WTC11 (cell line): ENCODE measurements around the gene ABHD12. TPM values are rescaled to one million over a fixed set of nuclear protein-coding genes. Genes with fewer than 3 reads are reported as not detected.

Experiments used
- ATAC-seq: fragments of 200-7000 bp; cut with Tn5 transposase; 2 replicates; pipeline ENCODE4 v1.10.0; 2021; ENCODE audit warnings: mild to moderate bottlenecking, moderate library complexity
- CTCF ChIA-PET: fragments of 300-600 bp; sonication (Branson Sonifier 250); formaldehyde crosslinking; loops from one replicate; lab custom pipeline; 2021; ENCODE audit warnings: antibody characterized with exemption; lab: Charles Lee
- POLR2A ChIA-PET: fragments of 350-600 bp; sonication (Branson Sonifier 250); formaldehyde crosslinking; loops from one replicate; lab custom pipeline; 2021; ENCODE audit warnings: antibody characterized with exemption; lab: Charles Lee
- DNase-seq: peaks from one replicate; pipeline ENCODE4 v3.0.0; 2021; ENCODE audit warnings: low spot score
- H3K27ac Mint-ChIP-seq: 2 replicates; pipeline ENCODE4 v1.8.0; 2021; ENCODE audit warnings: mixed read lengths
- H3K27me3 Mint-ChIP-seq: 2 replicates; pipeline ENCODE4 v1.8.0; 2021; ENCODE audit warnings: low read depth, mild to moderate bottlenecking, moderate library complexity, mixed read lengths
- H3K36me3 Mint-ChIP-seq: 2 replicates; pipeline ENCODE4 v1.8.0; 2021; ENCODE audit warnings: mixed read lengths
- H3K4me1 Mint-ChIP-seq: 2 replicates; pipeline ENCODE4 v1.8.0; 2022; ENCODE audit warnings: mixed read lengths
- H3K4me3 Mint-ChIP-seq: 2 replicates; pipeline ENCODE4 v1.8.0; 2021; ENCODE audit warnings: mild to moderate bottlenecking, moderate library complexity, mixed read lengths
- H3K9me3 Mint-ChIP-seq: 2 replicates; pipeline ENCODE4 v1.8.0; 2021; ENCODE audit warnings: mixed read lengths
- ATF3 ChIP-seq: sonication (generic); formaldehyde crosslinking; conservative IDR thresholded peaks from 2 replicates; pipeline ENCODE4 v1.8.1; 2022; ENCODE audit warnings: mild to moderate bottlenecking, missing genetic modification reagents
- CREB1 ChIP-seq: sonication (generic); formaldehyde crosslinking; IDR thresholded peaks from 2 replicates; pipeline ENCODE4 v1.8.0; 2023; ENCODE audit warnings: mild to moderate bottlenecking, missing genetic modification reagents
- CREM ChIP-seq: sonication (generic); formaldehyde crosslinking; IDR thresholded peaks from 2 replicates; pipeline ENCODE4 v1.8.1; 2022; ENCODE audit warnings: mild to moderate bottlenecking, missing genetic modification reagents, moderate library complexity
- E2F1 ChIP-seq: sonication (generic); formaldehyde crosslinking; IDR thresholded peaks from 2 replicates; pipeline ENCODE4 v1.8.0; 2022; ENCODE audit warnings: mild to moderate bottlenecking, missing genetic modification reagents
- JAZF1 ChIP-seq: fragments of 250-450 bp; sonication (Bioruptor Pico); IDR thresholded peaks from 2 replicates; pipeline ENCODE4 v1.9.0; 2021; ENCODE audit warnings: moderate library complexity, mild to moderate bottlenecking, inconsistent platforms
- KAT7 ChIP-seq: sonication (generic); formaldehyde crosslinking; IDR thresholded peaks from 2 replicates; pipeline ENCODE4 v1.8.1; 2023; ENCODE audit warnings: missing genetic modification reagents, mild to moderate bottlenecking, borderline replicate concordance
- MLX ChIP-seq: sonication (generic); formaldehyde crosslinking; IDR thresholded peaks from 2 replicates; pipeline ENCODE4 v1.8.1; 2023; ENCODE audit warnings: mild to moderate bottlenecking, missing genetic modification reagents, moderate library complexity
- MYBL2 ChIP-seq: sonication (generic); formaldehyde crosslinking; IDR thresholded peaks from 2 replicates; pipeline ENCODE4 v1.8.1; 2023; ENCODE audit warnings: mild to moderate bottlenecking, moderate library complexity, missing genetic modification reagents
- NFYB ChIP-seq: sonication (generic); formaldehyde crosslinking; conservative IDR thresholded peaks from 2 replicates; pipeline ENCODE4 v1.8.0; 2022; ENCODE audit warnings: low read depth, missing genetic modification reagents
- NR3C1 ChIP-seq: sonication (generic); formaldehyde crosslinking; conservative IDR thresholded peaks from 2 replicates; pipeline ENCODE4 v1.8.1; 2023; ENCODE audit warnings: low read depth, mild to moderate bottlenecking, missing genetic modification reagents
- OVOL2 ChIP-seq: fragments of 250-450 bp; sonication (Bioruptor Pico); IDR thresholded peaks from 2 replicates; pipeline ENCODE4 v1.9.0; 2021; ENCODE audit warnings: mild to moderate bottlenecking, borderline replicate concordance
- SOX15 ChIP-seq: fragments of 250-450 bp; sonication (Bioruptor Pico); IDR thresholded peaks from 2 replicates; pipeline ENCODE4 v1.9.0; 2021; ENCODE audit warnings: mild to moderate bottlenecking
- TEAD4 ChIP-seq: sonication (generic); formaldehyde crosslinking; IDR thresholded peaks from 2 replicates; pipeline ENCODE4 v1.8.0; 2022; ENCODE audit warnings: mild to moderate bottlenecking, missing genetic modification reagents
- ZBTB21 ChIP-seq: sonication (generic); formaldehyde crosslinking; IDR thresholded peaks from 2 replicates; pipeline ENCODE4 v1.8.1; 2023; ENCODE audit warnings: mild to moderate bottlenecking, missing genetic modification reagents, borderline replicate concordance
- ZBTB43 ChIP-seq: sonication (generic); formaldehyde crosslinking; IDR thresholded peaks from 2 replicates; pipeline ENCODE4 v1.8.1; 2023; ENCODE audit warnings: mild to moderate bottlenecking, missing genetic modification reagents
- ZNF121 ChIP-seq: sonication (generic); formaldehyde crosslinking; IDR thresholded peaks from 2 replicates; pipeline ENCODE4 v1.8.0; 2023; ENCODE audit warnings: missing genetic modification reagents
- ZSCAN18 ChIP-seq: fragments of 250-450 bp; sonication (Bioruptor Pico); IDR thresholded peaks from 2 replicates; pipeline ENCODE4 v2.1.2; 2022; ENCODE audit warnings: mild to moderate bottlenecking, moderate library complexity
- total RNA-seq: library from RNA; stranded (reverse); gene quantifications from 3 replicates; pipeline ENCODE4 v1.2.3, GENCODE V29; 2021
- TF ChIP-seq, protein P1 (sequence below): sonication (generic); formaldehyde crosslinking; IDR thresholded peaks from 2 replicates; pipeline ENCODE4 v1.8.1; 2022; ENCODE audit warnings: mild to moderate bottlenecking, missing genetic modification reagents, moderate library complexity, borderline replicate concordance
- TF ChIP-seq, protein P2 (sequence below): fragments of 250-450 bp; sonication (Bioruptor Pico); IDR thresholded peaks from 2 replicates; pipeline ENCODE4 v1.8.0; 2021; ENCODE audit warnings: mild to moderate bottlenecking
- TF ChIP-seq, protein P3 (sequence below): fragments of 200-600 bp; IDR thresholded peaks from 2 replicates; pipeline ENCODE4 v1.8.0; 2022; ENCODE audit warnings: antibody characterized with exemption
- TF ChIP-seq, protein P4 (sequence below): sonication (generic); formaldehyde crosslinking; IDR thresholded peaks from 2 replicates; pipeline ENCODE4 v1.8.0; 2022; ENCODE audit warnings: mild to moderate bottlenecking, missing genetic modification reagents

The ABHD12 gene
- total RNA-seq, 1 experiment from 2014 or later = 63.1 TPM

DNA sequence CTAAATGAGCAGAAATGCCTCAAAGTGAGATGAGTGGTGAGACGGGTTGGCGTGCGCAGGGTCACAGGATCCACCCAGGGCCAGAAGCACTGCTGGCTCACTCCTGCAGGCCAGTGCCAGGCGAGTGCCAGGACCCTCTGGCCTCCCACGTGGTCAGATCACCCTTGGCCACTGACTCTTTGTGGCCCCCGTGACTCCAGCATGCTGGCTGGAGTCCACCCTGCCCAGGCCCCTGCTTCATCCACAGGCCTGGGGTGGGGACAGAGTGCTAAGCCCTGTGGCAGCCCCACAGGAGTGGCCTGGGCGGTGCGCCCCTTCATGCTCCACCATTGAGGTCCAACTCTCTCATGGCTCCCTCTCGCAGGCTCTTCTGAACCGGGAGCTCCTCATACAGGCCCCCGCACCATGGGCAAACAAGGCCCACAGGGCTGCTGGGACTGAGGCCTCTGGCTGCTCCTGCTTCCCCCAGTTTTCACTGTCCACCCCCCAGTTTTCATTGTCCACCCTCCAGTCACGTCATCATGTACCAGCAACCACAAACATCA, 61.6 kb downstream of the ABHD12 start:
- no peak for ATAC-seq
- TF ChIP-seq SOX15 (no peak), MYBL2 (CRISPR knock-in tag) (no peak), JAZF1 (no peak), ZSCAN18 (no peak), CREB1 (CRISPR knock-in tag) (no peak), ZBTB43 (CRISPR knock-in tag) (no peak), CREM (CRISPR knock-in tag) (no peak), OVOL2 (CRISPR knock-in tag) (no peak), E2F1 (CRISPR knock-in tag) (no peak), MLX (CRISPR knock-in tag) (no peak), KAT7 (CRISPR knock-in tag) (no peak), ZNF121 (CRISPR knock-in tag) (no peak)
- TF ChIP-seq, protein P1, sequence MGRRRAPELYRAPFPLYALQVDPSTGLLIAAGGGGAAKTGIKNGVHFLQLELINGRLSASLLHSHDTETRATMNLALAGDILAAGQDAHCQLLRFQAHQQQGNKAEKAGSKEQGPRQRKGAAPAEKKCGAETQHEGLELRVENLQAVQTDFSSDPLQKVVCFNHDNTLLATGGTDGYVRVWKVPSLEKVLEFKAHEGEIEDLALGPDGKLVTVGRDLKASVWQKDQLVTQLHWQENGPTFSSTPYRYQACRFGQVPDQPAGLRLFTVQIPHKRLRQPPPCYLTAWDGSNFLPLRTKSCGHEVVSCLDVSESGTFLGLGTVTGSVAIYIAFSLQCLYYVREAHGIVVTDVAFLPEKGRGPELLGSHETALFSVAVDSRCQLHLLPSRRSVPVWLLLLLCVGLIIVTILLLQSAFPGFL = no peak
- TF ChIP-seq, protein P2, sequence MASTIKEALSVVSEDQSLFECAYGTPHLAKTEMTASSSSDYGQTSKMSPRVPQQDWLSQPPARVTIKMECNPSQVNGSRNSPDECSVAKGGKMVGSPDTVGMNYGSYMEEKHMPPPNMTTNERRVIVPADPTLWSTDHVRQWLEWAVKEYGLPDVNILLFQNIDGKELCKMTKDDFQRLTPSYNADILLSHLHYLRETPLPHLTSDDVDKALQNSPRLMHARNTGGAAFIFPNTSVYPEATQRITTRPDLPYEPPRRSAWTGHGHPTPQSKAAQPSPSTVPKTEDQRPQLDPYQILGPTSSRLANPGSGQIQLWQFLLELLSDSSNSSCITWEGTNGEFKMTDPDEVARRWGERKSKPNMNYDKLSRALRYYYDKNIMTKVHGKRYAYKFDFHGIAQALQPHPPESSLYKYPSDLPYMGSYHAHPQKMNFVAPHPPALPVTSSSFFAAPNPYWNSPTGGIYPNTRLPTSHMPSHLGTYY (CRISPR knock-in tag) = no peak
- TF ChIP-seq, all 79 proteins: peak for 0
- Mint-ChIP-seq H3K9me3 (peaks cover 23% of the 10 kb centered on the region), H3K4me1 (peaks cover 29% of the 10 kb centered on the region), H3K4me3 (no peak overlapping the region), H3K27me3 (no peaks in the 10 kb centered on the region), H3K27ac (peak overlapping the region; percentile 23; the same call in 1 of the 2 replicates), H3K36me3 (peaks cover 35% of the 10 kb centered on the region)
- CTCF ChIA-PET = no interaction called here
- no peak for DNase-seq
- POLR2A ChIA-PET = no interaction called here

- ChIA-PET POLR2A (interaction anchor here (0.5 kb wide), 1 partner anchor 198 kb away, joined by 4 read pairs; no protein-coding TSS in a partner anchor), CTCF (interaction anchor here (0.9 to 1.5 kb wide), 4 partner anchors 9 to 71 kb away, joined by 3 to 10 read pairs (median 4); no protein-coding TSS in a partner anchor)
- Mint-ChIP-seq H3K9me3 (peaks cover 18% of the 10 kb centered on the region), H3K27me3 (no peaks in the 10 kb centered on the region), H3K4me3 (no peak overlapping the region), H3K36me3 (peaks cover 38% of the 10 kb centered on the region), H3K4me1 (peaks cover 36% of the 10 kb centered on the region), H3K27ac (peak overlapping the region; percentile 66)
- DNase-seq (no peak), ATAC-seq (no peak)
- TF ChIP-seq NR3C1 (CRISPR knock-in tag) (no peak), ZBTB21 (CRISPR knock-in tag) (no peak), TEAD4 (CRISPR knock-in tag) (no peak), MLX (CRISPR knock-in tag) (no peak), NFYB (no peak), ATF3 (CRISPR knock-in tag) (no peak)
- TF ChIP-seq, protein P3, sequence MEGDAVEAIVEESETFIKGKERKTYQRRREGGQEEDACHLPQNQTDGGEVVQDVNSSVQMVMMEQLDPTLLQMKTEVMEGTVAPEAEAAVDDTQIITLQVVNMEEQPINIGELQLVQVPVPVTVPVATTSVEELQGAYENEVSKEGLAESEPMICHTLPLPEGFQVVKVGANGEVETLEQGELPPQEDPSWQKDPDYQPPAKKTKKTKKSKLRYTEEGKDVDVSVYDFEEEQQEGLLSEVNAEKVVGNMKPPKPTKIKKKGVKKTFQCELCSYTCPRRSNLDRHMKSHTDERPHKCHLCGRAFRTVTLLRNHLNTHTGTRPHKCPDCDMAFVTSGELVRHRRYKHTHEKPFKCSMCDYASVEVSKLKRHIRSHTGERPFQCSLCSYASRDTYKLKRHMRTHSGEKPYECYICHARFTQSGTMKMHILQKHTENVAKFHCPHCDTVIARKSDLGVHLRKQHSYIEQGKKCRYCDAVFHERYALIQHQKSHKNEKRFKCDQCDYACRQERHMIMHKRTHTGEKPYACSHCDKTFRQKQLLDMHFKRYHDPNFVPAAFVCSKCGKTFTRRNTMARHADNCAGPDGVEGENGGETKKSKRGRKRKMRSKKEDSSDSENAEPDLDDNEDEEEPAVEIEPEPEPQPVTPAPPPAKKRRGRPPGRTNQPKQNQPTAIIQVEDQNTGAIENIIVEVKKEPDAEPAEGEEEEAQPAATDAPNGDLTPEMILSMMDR = no peak
- TF ChIP-seq, protein P4, sequence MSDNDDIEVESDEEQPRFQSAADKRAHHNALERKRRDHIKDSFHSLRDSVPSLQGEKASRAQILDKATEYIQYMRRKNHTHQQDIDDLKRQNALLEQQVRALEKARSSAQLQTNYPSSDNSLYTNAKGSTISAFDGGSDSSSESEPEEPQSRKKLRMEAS (CRISPR knock-in tag) = no peak
These were observed 63.0 kb downstream of the ABHD12 start for GRCh38 chr20:25327521-25328235.
